ENCODE data around the gene ZC2HC1C. TPM values are rescaled to one million over a fixed set of nuclear protein-coding genes. Genes with fewer than 3 reads are reported as not detected.

ZC2HC1C gene
- total and polyA plus RNA-seq, 2 of the 13 experiments (the other 11 are each of a cell fraction or from before 2014, with no cell fraction given): 3.3 to 3.5 TPM

- TF ChIP-seq IKZF1 (IDR thresholded peaks at IDR 0.05) (no peak), FOXP1 (IDR thresholded peaks at IDR 0.05) (no peak), FOXP1 (CRISPR knock-in tag; IDR thresholded peaks at IDR 0.05) (no peak), ZFP36L1 (CRISPR knock-in tag; IDR thresholded peaks at IDR 0.05) (no peak), GTF3A (CRISPR knock-in tag; conservative IDR thresholded peaks at IDR 0.05) (no peak), ZBTB1 (CRISPR knock-in tag; IDR thresholded peaks at IDR 0.05; ENCODE audit: borderline replicate concordance) (no peak), ZNF879 (CRISPR knock-in tag; IDR thresholded peaks at IDR 0.05) (no peak), RFX3 (CRISPR knock-in tag; IDR thresholded peaks at IDR 0.05) (peak; percentile 40; the same call in 1 of the 2 replicates), ZNF546 (CRISPR knock-in tag; conservative IDR thresholded peaks at IDR 0.05) (peak; percentile 89; the same call in 1 of the 2 replicates), ATAD3A (CRISPR knock-in tag; IDR thresholded peaks at IDR 0.05) (no peak), HNRNPUL1 (IDR thresholded peaks at IDR 0.05; ENCODE audit: low read depth, low read length) (no peak), WIZ (CRISPR knock-in tag; IDR thresholded peaks at IDR 0.05) (peak; percentile 72; the same call in 1 of the 2 replicates), ZNF777 (CRISPR knock-in tag; IDR thresholded peaks at IDR 0.05) (peak; percentile 92), ZNF687 (CRISPR knock-in tag; IDR thresholded peaks at IDR 0.05) (peak; percentile 99), ZNF670 (CRISPR knock-in tag; IDR thresholded peaks at IDR 0.05; ENCODE audit: borderline replicate concordance) (no peak), SP2 (CRISPR knock-in tag; IDR thresholded peaks at IDR 0.05) (peak; percentile 66), ZNF326 (CRISPR knock-in tag; IDR thresholded peaks at IDR 0.05; ENCODE audit: borderline replicate concordance) (no peak), ZSCAN22 (CRISPR knock-in tag; IDR thresholded peaks at IDR 0.05) (0 out of 2 replicates have a peak, but pooled peaks have one; percentile 42), SP140L (CRISPR knock-in tag; IDR thresholded peaks at IDR 0.05; ENCODE audit: borderline replicate concordance) (0 out of 2 replicates have a peak, but pooled peaks have one; percentile 54), PRDM4 (CRISPR knock-in tag; IDR thresholded peaks at IDR 0.05; ENCODE audit: borderline replicate concordance) (peak; percentile 92; the same call in 1 of the 2 replicates), STAT5B (CRISPR knock-in tag; IDR thresholded peaks at IDR 0.05) (no peak; the same call in 1 of the 2 replicates), RNF2 (conservative IDR thresholded peaks at IDR 0.05; ENCODE audit: low read depth) (peak; percentile 84)
These were observed 57.4 kb downstream of the ZC2HC1C start, which contains the start of gene NEK9 (continued) for GRCh38 chr14:75126679-75127473.
